ENCODE measurements around the gene MESP1.

- TF ChIP-seq CTCF (IDR thresholded peaks at IDR 0.05; ENCODE audit: poor library complexity, severe bottlenecking) (no peak), EZH2 (IDR thresholded peaks at IDR 0.05; ENCODE audit: borderline replicate concordance, insufficient read depth, low read length, poor library complexity, severe bottlenecking) (no peak), TAF1 (IDR thresholded peaks at IDR 0.05; ENCODE audit: low read depth) (no peak), POLR2AphosphoS5 (IDR thresholded peaks at IDR 0.05) (no peak), SMC3 (conservative IDR thresholded peaks at IDR 0.05; ENCODE audit: poor library complexity) (no peak)
Measured at GRCh38 chr15:89753855-89754254, 2.8 kb upstream of the MESP1 start.

Data from neural cell (in vitro differentiated cells).